H9 (cell line): Measurements from ENCODE around the gene CAMTA1. TPM values are rescaled to one million over a fixed set of nuclear protein-coding genes. Genes with fewer than 3 reads are reported as not detected.

Experiments used
- DNase-seq: peaks from one replicate; pipeline ENCODE4 v3.0.0-alpha.2; 2017
- H2AFZ ChIP-seq: one replicate; pipeline ENCODE4 v1.6.1; 2013; ENCODE audit warnings: mild to moderate bottlenecking, low read length, control low read depth, moderate library complexity
- H2AK5ac ChIP-seq: 2 replicates; pipeline ENCODE4 v1.6.1; 2013; ENCODE audit warnings: low read length, control low read depth, mixed read lengths; ENCODE audit not compliant: insufficient read length
- H2BK120ac ChIP-seq: one replicate; pipeline ENCODE4 v1.6.1; 2013; ENCODE audit warnings: low read depth, mild to moderate bottlenecking, low read length, control low read depth, inconsistent platforms; ENCODE audit not compliant: poor library complexity, severe bottlenecking
- H2BK12ac ChIP-seq: 2 replicates; pipeline ENCODE4 v1.6.1; 2013; ENCODE audit warnings: low read length, control low read depth, mixed read lengths, low read depth; ENCODE audit not compliant: insufficient read length
- H2BK15ac ChIP-seq: 2 replicates; pipeline ENCODE4 v1.6.1; 2013; ENCODE audit warnings: low read depth, low read length, control low read depth
- H2BK20ac ChIP-seq: one replicate; pipeline ENCODE4 v1.6.1; 2013; ENCODE audit warnings: low read depth, mild to moderate bottlenecking, low read length, control low read depth, inconsistent platforms; ENCODE audit not compliant: poor library complexity, severe bottlenecking
- H2BK5ac ChIP-seq: 2 replicates; pipeline ENCODE4 v1.6.1; 2013; ENCODE audit warnings: low read length, control low read depth, mixed read lengths; ENCODE audit not compliant: insufficient read length
- H3K14ac ChIP-seq: 2 replicates; pipeline ENCODE4 v1.6.1; 2013; ENCODE audit warnings: low read length, control low read depth; ENCODE audit not compliant: insufficient read depth
- H3K18ac ChIP-seq: 2 replicates; pipeline ENCODE4 v1.6.1; 2013; ENCODE audit warnings: low read depth, mild to moderate bottlenecking, mixed read lengths, low read length, control low read depth; ENCODE audit not compliant: insufficient read length
- H3K23ac ChIP-seq: 2 replicates; pipeline ENCODE4 v1.6.1; 2013; ENCODE audit warnings: low read length, control low read depth, mixed read lengths, low read depth; ENCODE audit not compliant: insufficient read length
- H3K23me2 ChIP-seq: 2 replicates; pipeline ENCODE4 v1.6.1; 2013; ENCODE audit warnings: low read depth, mild to moderate bottlenecking, mixed read lengths, low read length, control low read depth; ENCODE audit not compliant: insufficient read length, poor library complexity, severe bottlenecking
- H3K27ac ChIP-seq: 2 replicates; pipeline ENCODE4 v1.5.1; 2013; ENCODE audit warnings: low read length, control low read depth, mixed read lengths, low read depth; ENCODE audit not compliant: insufficient read length
- H3K27me3 ChIP-seq: 2 replicates; pipeline ENCODE4 v1.6.1; 2013; ENCODE audit warnings: low read length, control low read depth, inconsistent platforms; ENCODE audit not compliant: insufficient read depth
- H3K4ac ChIP-seq: 2 replicates; pipeline ENCODE4 v1.6.1; 2013; ENCODE audit warnings: low read depth, mild to moderate bottlenecking, control low read depth, inconsistent platforms, low read length, moderate library complexity
- H3K4me1 ChIP-seq: 2 replicates; pipeline ENCODE4 v1.6.1; 2013; ENCODE audit warnings: low read length, control low read depth, inconsistent platforms; ENCODE audit not compliant: insufficient read depth
- H3K4me2 ChIP-seq: 2 replicates; pipeline ENCODE4 v1.6.1; 2013; ENCODE audit warnings: low read length, control low read depth, mixed read lengths; ENCODE audit not compliant: insufficient read length, insufficient read depth
- H3K56ac ChIP-seq: 2 replicates; pipeline ENCODE4 v1.6.1; 2013; ENCODE audit warnings: low read depth, mild to moderate bottlenecking, mixed read lengths, low read length, control low read depth; ENCODE audit not compliant: insufficient read length
- H3K79me1 ChIP-seq: 2 replicates; pipeline ENCODE4 v1.6.1; 2013; ENCODE audit warnings: low read depth, mild to moderate bottlenecking, moderate library complexity, low read length, control low read depth, inconsistent platforms; ENCODE audit not compliant: insufficient read depth, poor library complexity, severe bottlenecking
- H3K79me2 ChIP-seq: 2 replicates; pipeline ENCODE4 v1.6.1; 2013; ENCODE audit warnings: low read length, control low read depth, inconsistent platforms; ENCODE audit not compliant: insufficient read depth
- H3K9ac ChIP-seq: 2 replicates; pipeline ENCODE4 v1.6.1; 2013; ENCODE audit warnings: low read length, control low read depth, mixed read lengths; ENCODE audit not compliant: insufficient read length; ENCODE audit errors: extremely low read depth
- H3K9me3 ChIP-seq: one replicate; pipeline ENCODE4 v1.6.1; 2013; ENCODE audit warnings: low read depth, low read length, inconsistent platforms; ENCODE audit not compliant: control insufficient read depth
- H3T11ph ChIP-seq: one replicate; pipeline ENCODE4 v1.6.1; 2013; ENCODE audit warnings: mild to moderate bottlenecking, low read length, control low read depth, inconsistent platforms
- H4K20me1 ChIP-seq: one replicate; pipeline ENCODE4 v1.6.1; 2013; ENCODE audit not compliant: control insufficient read depth, insufficient read length, insufficient read depth
- H4K5ac ChIP-seq: 2 replicates; pipeline ENCODE4 v1.6.1; 2013; ENCODE audit warnings: low read depth, mild to moderate bottlenecking, mixed read lengths, low read length, control low read depth; ENCODE audit not compliant: insufficient read length
- H4K8ac ChIP-seq: replicated peaks from 2 replicates; pipeline ENCODE4 v1.6.1; 2013; ENCODE audit warnings: low read length, control low read depth, mixed read lengths, low read depth; ENCODE audit not compliant: insufficient read length
- H4K91ac ChIP-seq: 2 replicates; pipeline ENCODE4 v1.6.1; 2013; ENCODE audit warnings: low read depth, mild to moderate bottlenecking, moderate library complexity, mixed read lengths, low read length, control low read depth; ENCODE audit not compliant: insufficient read length
- H3K27ac Mint-ChIP-seq, 3 experiments: 2 replicates in 2 of 3; 3 replicates in 1 of 3; pipeline ENCODE4 v1.8.0; 2020 to 2021; ENCODE audit warnings: mixed read lengths in 3 of 3, mild to moderate bottlenecking in 1 of 3, moderate library complexity in 1 of 3
- H3K27me3 Mint-ChIP-seq: 2 replicates; pipeline ENCODE4 v1.8.0; 2021; ENCODE audit warnings: low read depth, mild to moderate bottlenecking, moderate library complexity, mixed read lengths
- H3K36me3 Mint-ChIP-seq, 3 experiments: 2 replicates in 2 of 3; 3 replicates in 1 of 3; pipeline ENCODE4 v1.8.0; 2020 to 2021; ENCODE audit warnings: low read depth in 3 of 3, mixed read lengths in 3 of 3; ENCODE audit not compliant: insufficient read depth in 1 of 3
- H3K4me1 Mint-ChIP-seq, 2 experiments: 2 replicates each; pipeline ENCODE4 v1.8.0; 2020; ENCODE audit warnings: mixed read lengths in 2 of 2
- H3K4me3 Mint-ChIP-seq, 2 experiments: 2 replicates in 1 of 2; 3 replicates in 1 of 2; pipeline ENCODE4 v1.8.0; 2020 to 2021; ENCODE audit warnings: mild to moderate bottlenecking in 2 of 2, mixed read lengths in 2 of 2, moderate library complexity in 1 of 2
- H3K9me3 Mint-ChIP-seq, 2 experiments: 2 replicates in 1 of 2; 3 replicates in 1 of 2; pipeline ENCODE4 v1.8.0; 2020; ENCODE audit warnings: mild to moderate bottlenecking in 2 of 2, mixed read lengths in 2 of 2, moderate library complexity in 1 of 2
- WGBS: extraction: QIAGEN DNeasy Blood & Tissue Kit; methylation state at CpG from one replicate; pipeline ENCODE4 v1.1.7; 2013; ENCODE audit warnings: missing lambda C conversion rate, low lambda C conversion rate, mixed read lengths; ENCODE audit not compliant: insufficient read length; ENCODE audit errors: extremely low coverage; 5-methylcytosine and 5-hydroxymethylcytosine counted together
- total RNA-seq: library from RNA; stranded (reverse); gene quantifications from 2 replicates; pipeline ENCODE4 v1.2.1, GENCODE V29; 2021
- TF ChIP-seq, protein P1 (sequence below): fragments of 200-600 bp; sonication (generic); conservative IDR thresholded peaks from 3 replicates; pipeline ENCODE4 v1.8.0; 2021; ENCODE audit warnings: antibody characterized with exemption, mild to moderate bottlenecking

The CAMTA1 gene
- total RNA-seq, 1 experiment from 2014 or later = 115 TPM

GRCh38 chr1:7640350-7640749 is 855.1 kb downstream of the CAMTA1 start:
- DNase-seq = no peak
- Histone ChIP-seq H3K4ac (no peak overlapping the region), H3K4me2 (no peak overlapping the region), H3K18ac (no peak overlapping the region), H2BK20ac (no peak overlapping the region), H2BK5ac (no peak overlapping the region), H3K9me3 (no peaks in the 10 kb centered on the region), H4K5ac (no peak overlapping the region), H2BK12ac (no peak overlapping the region), H2BK120ac (no peak overlapping the region), H3K27me3 (no peaks in the 10 kb centered on the region), H3K9ac (no peak overlapping the region), H3T11ph (no peak overlapping the region), H4K91ac (no peak overlapping the region), H4K8ac (no peak overlapping the region), H2AFZ (no peak overlapping the region), H3K79me1 (no peaks in the 10 kb centered on the region), H2BK15ac (no peak overlapping the region), H3K56ac (no peak overlapping the region), H2AK5ac (no peak overlapping the region), H3K4me1 (no peaks in the 10 kb centered on the region; the same call in 1 of the 2 replicates), H3K14ac (no peak overlapping the region), H3K79me2 (no peaks in the 10 kb centered on the region), H3K27ac (no peak overlapping the region), H3K23me2 (no peaks in the 10 kb centered on the region), H3K23ac (no peak overlapping the region), H4K20me1 (peaks cover 5% of the 10 kb centered on the region)
- Mint-ChIP-seq H3K4me1 (peaks cover 15 to 39% of the 10 kb centered on the region in 2 experiments), H3K36me3 (no peaks in the 10 kb centered on the region), H3K27me3 (peaks cover 2% of the 10 kb centered on the region; the same call in 1 of the 2 replicates), H3K9me3 (no peaks in the 10 kb centered on the region), H3K4me3 (no peak overlapping the region), H3K27ac (no peak overlapping the region; a peak in 1 of 7 replicates)
- no CpG with 5 or more reads among the region's 18 CpGs for WGBS
- TF ChIP-seq, protein P1, sequence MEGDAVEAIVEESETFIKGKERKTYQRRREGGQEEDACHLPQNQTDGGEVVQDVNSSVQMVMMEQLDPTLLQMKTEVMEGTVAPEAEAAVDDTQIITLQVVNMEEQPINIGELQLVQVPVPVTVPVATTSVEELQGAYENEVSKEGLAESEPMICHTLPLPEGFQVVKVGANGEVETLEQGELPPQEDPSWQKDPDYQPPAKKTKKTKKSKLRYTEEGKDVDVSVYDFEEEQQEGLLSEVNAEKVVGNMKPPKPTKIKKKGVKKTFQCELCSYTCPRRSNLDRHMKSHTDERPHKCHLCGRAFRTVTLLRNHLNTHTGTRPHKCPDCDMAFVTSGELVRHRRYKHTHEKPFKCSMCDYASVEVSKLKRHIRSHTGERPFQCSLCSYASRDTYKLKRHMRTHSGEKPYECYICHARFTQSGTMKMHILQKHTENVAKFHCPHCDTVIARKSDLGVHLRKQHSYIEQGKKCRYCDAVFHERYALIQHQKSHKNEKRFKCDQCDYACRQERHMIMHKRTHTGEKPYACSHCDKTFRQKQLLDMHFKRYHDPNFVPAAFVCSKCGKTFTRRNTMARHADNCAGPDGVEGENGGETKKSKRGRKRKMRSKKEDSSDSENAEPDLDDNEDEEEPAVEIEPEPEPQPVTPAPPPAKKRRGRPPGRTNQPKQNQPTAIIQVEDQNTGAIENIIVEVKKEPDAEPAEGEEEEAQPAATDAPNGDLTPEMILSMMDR = no peak
